ENCODE measurements around the gene CRY2. TPM values are rescaled to one million over a fixed set of nuclear protein-coding genes. Genes with fewer than 3 reads are reported as not detected.
"Not testable (repeated sequence)": the region's sequence is repeated elsewhere in the genome, so short reads cannot be mapped to it uniquely, and the experiment has no call there.

The CRY2 gene
- total RNA-seq, 2 donors from 2014 or later = 18.5 to 30.2 TPM

DNA sequence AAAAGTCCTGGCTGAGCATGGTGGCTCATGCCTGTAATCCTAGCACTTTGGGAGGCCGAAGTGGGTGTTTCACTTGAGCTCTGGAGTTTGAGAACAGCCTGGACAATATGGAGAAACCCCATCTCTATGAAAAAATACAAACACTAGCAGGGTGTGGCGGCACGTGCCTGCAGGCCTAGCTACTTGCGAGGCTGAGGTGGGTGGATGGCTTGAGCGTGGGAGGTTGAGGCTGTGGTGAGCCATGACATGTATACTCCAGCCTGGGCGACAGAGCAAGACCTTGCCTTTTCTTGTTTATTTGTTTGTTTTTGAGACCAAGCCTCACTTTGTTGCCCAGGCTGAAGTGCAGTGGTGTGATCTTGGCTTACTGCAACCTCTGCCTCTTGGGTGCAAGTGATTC, 8.1 kb upstream of the CRY2 start:
- Histone ChIP-seq H3K9ac (ENCODE audit: low read depth in 2 of 2, low read length in 2 of 2) (no peak overlapping the region), H3K27me3 (no peaks in the 10 kb centered on the region)
- intact Hi-C loops (cut with DNase I) = no loop called here

DNA sequence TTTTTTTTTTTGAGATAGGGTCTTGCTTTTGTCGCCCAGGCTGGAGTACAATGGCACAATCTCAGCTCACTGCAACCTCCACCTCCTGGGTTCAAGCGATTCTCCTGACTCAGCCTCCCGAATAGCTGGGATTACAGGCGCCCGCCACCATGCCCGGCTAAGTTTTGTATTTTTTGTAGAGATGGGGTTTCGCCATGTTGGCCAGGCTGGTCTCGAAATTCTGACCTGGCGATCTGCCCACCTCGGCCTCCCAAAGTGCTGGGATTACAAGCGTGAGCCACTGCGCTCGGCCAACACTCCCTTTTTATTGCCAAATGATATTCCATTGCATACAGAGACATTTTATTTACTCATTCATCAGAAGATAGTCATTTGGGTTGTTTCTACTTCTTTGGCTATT, 7.0 kb upstream of the CRY2 start:
- H3K9ac ChIP-seq (ENCODE audit: low read depth in 2 of 2, low read length in 2 of 2); H3K4me3 ChIP-seq; DNase-seq; H3K27ac ChIP-seq; H3K4me1 ChIP-seq; H3K27me3 ChIP-seq; H3K36me3 ChIP-seq; intact Hi-C loops (cut with DNase I); H3K9me3 ChIP-seq: not testable (repeated sequence)

More for the DNA sequence above, 8.1 kb upstream of the CRY2 start:
- Histone ChIP-seq H3K4me1 (no peaks in the 10 kb centered on the region), H3K36me3 (no peaks in the 10 kb centered on the region), H3K4me3 (no peak overlapping the region), H3K9me3 (no peaks in the 10 kb centered on the region), H3K27ac (no peak overlapping the region)
- TF ChIP-seq, protein P1, sequence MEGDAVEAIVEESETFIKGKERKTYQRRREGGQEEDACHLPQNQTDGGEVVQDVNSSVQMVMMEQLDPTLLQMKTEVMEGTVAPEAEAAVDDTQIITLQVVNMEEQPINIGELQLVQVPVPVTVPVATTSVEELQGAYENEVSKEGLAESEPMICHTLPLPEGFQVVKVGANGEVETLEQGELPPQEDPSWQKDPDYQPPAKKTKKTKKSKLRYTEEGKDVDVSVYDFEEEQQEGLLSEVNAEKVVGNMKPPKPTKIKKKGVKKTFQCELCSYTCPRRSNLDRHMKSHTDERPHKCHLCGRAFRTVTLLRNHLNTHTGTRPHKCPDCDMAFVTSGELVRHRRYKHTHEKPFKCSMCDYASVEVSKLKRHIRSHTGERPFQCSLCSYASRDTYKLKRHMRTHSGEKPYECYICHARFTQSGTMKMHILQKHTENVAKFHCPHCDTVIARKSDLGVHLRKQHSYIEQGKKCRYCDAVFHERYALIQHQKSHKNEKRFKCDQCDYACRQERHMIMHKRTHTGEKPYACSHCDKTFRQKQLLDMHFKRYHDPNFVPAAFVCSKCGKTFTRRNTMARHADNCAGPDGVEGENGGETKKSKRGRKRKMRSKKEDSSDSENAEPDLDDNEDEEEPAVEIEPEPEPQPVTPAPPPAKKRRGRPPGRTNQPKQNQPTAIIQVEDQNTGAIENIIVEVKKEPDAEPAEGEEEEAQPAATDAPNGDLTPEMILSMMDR (IDR thresholded peaks at IDR 0.05) = no peak
- no peak for DNase-seq

DNA sequence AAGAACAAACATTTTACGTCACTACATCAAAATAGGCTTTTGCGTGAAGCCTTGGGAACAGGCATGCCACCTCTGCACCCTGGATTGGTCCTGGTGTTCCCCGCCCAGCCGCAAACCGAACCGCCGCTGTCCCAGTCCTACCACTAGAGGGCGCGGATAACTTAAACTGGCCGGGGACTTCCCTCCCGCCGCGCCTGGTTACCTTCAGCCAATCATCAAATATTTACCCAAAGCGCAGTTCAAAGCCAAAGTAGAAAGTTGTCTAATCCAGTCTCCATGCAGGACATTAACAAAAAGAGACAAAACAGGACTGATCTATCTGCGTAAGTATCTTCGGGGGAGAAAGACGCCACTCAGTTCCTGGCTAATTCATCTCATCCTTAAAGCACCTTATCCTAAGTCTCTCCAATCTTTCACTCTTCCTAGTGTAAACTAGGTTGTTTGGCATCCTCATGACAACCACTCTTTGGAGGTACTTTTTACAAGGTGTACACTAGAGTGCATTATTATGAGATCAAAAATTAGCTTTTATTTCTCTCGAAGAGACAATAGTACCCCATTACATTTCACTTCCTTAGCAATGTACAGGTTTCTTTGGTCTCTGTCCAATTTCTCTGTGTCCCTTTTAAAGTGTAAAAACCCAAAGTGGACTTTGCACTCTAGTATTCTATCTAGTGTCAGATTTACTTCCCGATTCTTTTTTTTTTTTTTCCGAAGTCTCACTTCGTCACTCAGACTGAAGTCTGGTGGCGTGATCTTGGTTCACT, 3.9 kb upstream of the CRY2 start:
- H3K9ac ChIP-seq (ENCODE audit: low read depth in 2 of 2, low read length in 2 of 2) = peak overlapping the region in 1 of 2 donors; percentile 78
- intact Hi-C loops (cut with DNase I) = no loop called here
- peak; percentile 96 for DNase-seq
- no peaks in the 10 kb centered on the region for H3K9me3 ChIP-seq
- no peaks in the 10 kb centered on the region for H3K36me3 ChIP-seq
- H3K4me3 ChIP-seq = no peak overlapping the region
- H3K4me1 ChIP-seq = no peaks in the 10 kb centered on the region
- no peaks in the 10 kb centered on the region for H3K27me3 ChIP-seq
- TF ChIP-seq, protein P1 (IDR thresholded peaks at IDR 0.05) = peak; percentile 92
- H3K27ac ChIP-seq = peak overlapping the region; percentile 92

DNA sequence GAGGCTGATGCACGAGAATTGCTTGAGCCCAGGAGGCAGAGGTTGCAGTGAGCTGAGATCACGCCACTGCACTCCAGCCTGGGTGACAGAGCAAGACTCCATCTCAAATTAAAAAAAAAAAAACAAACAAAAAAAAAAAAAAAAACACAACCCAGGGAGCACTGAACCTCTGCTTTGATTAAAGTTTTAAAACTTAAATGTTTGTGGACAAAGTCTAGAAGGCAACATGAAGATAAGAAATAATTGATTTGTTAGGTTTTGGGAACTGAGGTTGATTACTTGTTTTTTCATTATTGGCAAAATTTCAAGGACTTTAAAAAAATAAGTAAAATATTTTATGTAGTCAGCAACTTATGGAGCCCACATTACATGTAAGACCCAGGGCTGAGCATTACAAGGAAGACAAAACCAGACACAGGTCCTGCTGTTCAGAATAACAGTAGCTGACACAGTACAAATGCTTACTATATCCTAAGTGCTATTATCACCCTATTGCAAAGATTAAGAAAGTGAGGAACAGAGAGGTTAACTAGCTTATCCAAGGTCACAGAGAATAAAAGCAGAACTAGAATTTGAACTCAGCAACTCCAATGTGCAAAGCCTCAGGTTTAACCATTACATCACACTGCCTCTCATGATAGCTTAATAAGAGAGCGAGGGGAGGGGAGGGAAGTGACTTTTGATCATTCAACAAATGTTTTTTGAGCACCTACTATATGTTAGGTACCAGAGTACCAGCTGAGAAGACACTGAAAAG, 2.3 kb upstream of the CRY2 start:
- intact Hi-C loops (cut with DNase I) = no loop called here
- H3K27me3 ChIP-seq = no peaks in the 10 kb centered on the region
- no peaks in the 10 kb centered on the region for H3K9me3 ChIP-seq
- TF ChIP-seq, protein P1 (IDR thresholded peaks at IDR 0.05) = no peak
- H3K9ac ChIP-seq (ENCODE audit: low read depth in 2 of 2, low read length in 2 of 2) = no peak overlapping the region
- no peak overlapping the region for H3K27ac ChIP-seq
- no peaks in the 10 kb centered on the region for H3K36me3 ChIP-seq
- no peaks in the 10 kb centered on the region for H3K4me1 ChIP-seq
- no peak for DNase-seq
- no peak overlapping the region for H3K4me3 ChIP-seq

DNA sequence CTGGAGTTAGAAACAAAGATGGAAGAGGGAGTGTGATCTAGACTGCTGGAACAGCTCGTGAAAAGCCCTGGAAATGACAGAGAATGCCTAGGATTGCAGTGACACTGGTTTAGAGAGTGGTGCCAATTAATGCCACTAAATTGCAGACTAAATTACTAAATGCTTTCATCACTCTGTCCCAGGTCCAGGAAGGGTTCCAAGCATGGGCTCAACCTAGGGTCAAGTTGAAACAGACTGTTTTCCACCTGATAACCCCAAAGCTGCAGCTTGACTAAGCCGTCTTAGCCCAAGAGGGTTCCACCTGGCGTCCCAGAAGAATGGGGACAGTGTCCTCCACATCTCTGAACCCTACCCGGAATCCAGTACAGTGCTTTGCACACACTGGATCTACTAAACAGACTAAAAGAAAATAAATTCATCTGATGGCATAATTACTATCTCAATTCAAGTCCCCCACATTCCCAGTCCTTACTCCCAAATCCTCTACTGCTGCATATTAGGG, 1.1 kb upstream of the CRY2 start:
- DNase-seq = no peak
- H3K4me3 ChIP-seq = no peak overlapping the region
- H3K9ac ChIP-seq (ENCODE audit: low read depth in 2 of 2, low read length in 2 of 2) = peak overlapping the region; percentile 6 to 66
- H3K36me3 ChIP-seq = no peaks in the 10 kb centered on the region
- peak overlapping the region; percentile 83 for H3K27ac ChIP-seq
- H3K9me3 ChIP-seq = no peaks in the 10 kb centered on the region
- H3K4me1 ChIP-seq = no peaks in the 10 kb centered on the region
- TF ChIP-seq, protein P1 (IDR thresholded peaks at IDR 0.05) = no peak
- H3K27me3 ChIP-seq = no peaks in the 10 kb centered on the region
- intact Hi-C loops (cut with DNase I) = no loop called here
